GM20431 (cell line): ENCODE data around the gene ZC3H6.

Experiments
- in situ Hi-C: fragments of 300-500 bp; cut with MseI, MboI; formaldehyde crosslinking; loops from one replicate; pipeline ENCODE4 v1.15.0; 2020; ENCODE audit warnings: low sequenced_read_pairs; ENCODE audit not compliant: unreplicated experiment

Gene ZC3H6, protein sequence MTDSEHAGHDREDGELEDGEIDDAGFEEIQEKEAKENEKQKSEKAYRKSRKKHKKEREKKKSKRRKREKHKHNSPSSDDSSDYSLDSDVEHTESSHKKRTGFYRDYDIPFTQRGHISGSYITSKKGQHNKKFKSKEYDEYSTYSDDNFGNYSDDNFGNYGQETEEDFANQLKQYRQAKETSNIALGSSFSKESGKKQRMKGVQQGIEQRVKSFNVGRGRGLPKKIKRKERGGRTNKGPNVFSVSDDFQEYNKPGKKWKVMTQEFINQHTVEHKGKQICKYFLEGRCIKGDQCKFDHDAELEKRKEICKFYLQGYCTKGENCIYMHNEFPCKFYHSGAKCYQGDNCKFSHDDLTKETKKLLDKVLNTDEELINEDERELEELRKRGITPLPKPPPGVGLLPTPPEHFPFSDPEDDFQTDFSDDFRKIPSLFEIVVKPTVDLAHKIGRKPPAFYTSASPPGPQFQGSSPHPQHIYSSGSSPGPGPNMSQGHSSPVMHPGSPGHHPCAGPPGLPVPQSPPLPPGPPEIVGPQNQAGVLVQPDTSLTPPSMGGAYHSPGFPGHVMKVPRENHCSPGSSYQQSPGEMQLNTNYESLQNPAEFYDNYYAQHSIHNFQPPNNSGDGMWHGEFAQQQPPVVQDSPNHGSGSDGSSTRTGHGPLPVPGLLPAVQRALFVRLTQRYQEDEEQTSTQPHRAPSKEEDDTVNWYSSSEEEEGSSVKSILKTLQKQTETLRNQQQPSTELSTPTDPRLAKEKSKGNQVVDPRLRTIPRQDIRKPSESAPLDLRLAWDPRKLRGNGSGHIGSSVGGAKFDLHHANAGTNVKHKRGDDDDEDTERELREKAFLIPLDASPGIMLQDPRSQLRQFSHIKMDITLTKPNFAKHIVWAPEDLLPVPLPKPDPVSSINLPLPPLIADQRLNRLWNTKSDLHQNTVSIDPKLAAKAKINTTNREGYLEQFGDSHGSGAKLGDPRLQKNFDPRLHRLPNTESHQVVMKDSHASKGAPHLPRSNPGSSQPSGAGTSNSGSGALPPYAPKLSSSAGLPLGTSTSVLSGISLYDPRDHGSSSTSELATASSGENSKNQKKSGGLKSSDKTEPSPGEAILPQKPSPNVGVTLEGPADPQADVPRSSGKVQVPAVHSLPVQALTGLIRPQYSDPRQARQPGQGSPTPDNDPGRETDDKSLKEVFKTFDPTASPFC

DNA sequence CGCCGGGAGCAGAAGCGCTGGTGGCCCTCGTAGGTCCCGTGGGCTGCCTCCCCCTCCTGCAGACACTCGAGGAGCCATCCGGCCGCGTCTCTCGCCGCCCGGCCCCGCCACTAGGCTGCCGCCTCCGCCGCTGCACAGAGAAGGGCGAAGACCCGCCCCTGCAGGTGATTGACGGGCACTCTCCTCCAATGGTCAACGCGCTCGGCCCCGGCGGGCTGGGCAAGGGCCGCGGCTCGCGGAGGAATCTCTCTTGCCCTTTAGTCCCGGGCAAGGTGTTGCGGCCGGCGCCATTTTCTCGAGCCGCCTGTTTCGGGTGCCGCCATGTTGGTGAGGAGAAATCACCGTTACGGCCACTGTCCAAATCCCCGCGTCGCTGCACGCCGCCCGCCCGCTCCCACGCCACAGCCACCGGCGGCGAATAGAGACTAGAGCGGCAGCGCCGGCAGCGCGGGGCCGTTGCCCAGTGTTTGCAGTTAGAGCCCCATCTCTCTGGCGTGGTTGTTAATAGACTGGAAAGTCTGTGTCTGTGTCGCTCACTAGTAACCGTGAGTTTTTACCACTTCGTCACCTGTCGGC, at the start of gene ZC3H6:
TSS of gene ZC3H6 (plus strand) at position 287 of the 576 bp plus-strand sequence. CDS start 398 bp downstream, outside the sequence.
- in situ Hi-C loops: no loop called here

DNA sequence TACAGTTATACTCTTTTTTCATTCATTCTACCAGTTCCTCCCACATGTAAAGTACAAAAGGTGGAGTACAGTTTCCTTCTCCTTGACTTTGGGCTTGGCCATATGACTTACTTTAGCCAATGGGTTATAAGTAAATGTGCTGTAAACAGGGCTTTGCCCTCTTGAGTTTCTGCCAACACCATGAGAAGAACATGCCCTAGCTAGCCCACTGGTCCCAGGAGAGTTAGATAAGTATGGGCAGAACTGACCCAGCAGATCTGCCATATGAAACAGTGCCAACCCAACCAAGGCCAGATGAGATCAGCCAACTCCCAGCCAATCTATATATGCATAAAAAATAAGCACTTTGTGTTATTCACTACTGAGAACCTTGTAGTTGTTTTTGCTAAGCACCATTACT, 46.0 kb upstream of the ZC3H6 start:
- in situ Hi-C loops: loop anchor here (25.0 kb wide), 1 partner anchor 342 kb away; the partner anchor contains the start of genes ANAPC1 and MERTK

DNA sequence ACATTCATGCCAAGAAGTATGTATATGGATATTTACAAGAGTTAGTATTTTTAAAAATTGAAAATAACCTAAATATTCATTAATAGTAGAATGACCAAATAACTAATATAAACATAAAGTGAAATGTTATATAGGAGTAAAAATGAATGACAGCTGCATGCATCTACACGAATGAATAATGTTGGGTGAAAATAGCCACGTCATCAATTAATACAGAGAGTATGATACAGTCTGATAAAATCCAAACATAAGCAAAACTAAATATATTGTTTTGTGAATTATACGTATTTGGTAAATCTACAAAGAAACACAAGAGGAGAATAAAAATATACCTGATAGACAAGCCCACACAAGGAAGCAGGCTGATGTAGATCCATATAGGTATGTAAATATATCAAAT, 45.0 kb upstream of the ZC3H6 start:
- in situ Hi-C loops: loop anchor here (25.0 kb wide), 1 partner anchor 343 kb away; the partner anchor contains the start of genes ANAPC1 and MERTK

DNA sequence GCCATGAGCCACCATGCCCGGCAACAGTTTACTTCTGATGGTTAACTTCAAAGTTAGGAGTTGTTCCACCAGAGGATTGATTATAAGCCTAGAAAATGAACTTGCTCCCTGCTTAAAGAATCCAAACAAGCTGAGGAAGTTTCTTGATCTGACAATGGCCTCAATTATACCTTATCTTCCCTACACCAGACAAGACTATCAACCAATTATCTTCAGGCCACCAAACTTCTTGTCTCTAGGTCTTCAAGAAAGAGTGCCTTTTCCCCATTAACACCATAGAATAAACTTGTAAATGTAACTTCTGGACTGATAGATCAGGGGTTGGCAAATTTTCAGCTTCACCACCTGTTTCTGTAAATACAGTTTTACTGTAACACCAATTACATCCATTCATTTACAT, 35.5 kb upstream of the ZC3H6 start:
- in situ Hi-C loops: loop anchor here (25.0 kb wide), 1 partner anchor 353 kb away; the partner anchor contains the start of genes ANAPC1 and MERTK

DNA sequence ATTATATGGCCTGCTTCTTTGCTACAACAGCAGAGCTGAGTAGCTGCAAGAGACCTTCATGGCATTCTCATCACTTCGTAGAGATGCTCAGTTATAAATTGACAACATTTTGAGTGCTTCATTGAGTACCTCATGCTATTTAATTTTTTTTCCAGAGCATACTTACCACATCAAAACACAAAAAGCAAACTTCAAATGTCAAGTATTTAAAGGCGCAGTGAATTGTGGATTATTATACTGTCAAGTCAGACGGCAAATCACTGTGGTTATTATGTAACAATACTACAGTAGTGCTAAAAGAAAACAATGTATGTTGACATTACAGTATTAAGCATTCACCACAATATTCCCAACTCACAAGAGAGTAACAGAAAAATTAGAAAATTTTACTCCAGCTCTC, 33.0 kb upstream of the ZC3H6 start:
- in situ Hi-C loops: loop anchor here (25.0 kb wide), 1 partner anchor 355 kb away; the partner anchor contains the start of genes ANAPC1 and MERTK

DNA sequence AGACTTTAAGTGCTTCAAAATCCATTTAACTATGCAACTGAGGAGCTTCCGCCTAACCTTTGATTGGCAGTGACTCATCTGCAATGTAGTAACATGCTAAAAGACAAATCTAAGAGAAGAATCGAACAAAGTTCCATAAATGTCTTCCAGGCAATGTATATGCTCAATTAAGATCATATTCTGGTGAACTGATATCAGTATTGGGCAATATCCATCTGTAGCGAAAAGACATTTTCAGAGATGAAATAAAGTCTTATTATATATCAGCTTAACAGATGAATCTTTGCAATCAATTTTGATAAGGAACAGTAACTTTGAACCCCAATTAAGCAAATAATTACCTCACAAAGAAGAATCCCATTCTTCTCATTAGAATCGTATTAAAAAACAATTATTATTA, 32.2 kb upstream of the ZC3H6 start:
- in situ Hi-C loops: loop anchor here (25.0 kb wide), 1 partner anchor 356 kb away; the partner anchor contains the start of genes ANAPC1 and MERTK

DNA sequence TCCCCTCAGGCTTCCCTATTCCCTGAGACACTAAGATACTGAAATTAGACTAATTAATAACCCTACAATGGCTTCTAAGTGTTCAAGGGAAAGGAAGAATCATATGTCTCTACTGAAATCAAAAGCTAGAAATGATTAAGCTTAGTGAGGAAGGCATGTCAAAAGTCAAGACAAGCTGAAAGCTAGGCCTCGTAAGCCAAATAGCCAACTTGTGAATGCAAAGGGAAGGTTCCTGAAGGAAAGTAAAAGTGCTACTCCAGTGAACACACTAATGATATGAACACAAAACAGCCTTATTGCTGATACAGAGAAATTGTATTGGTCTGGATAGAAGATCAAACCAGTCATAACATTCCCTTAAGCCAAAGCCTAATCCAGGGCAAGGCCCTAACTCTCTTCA, 30.5 kb upstream of the ZC3H6 start:
- in situ Hi-C loops: loop anchor here (25.0 kb wide), 1 partner anchor 358 kb away; the partner anchor contains the start of genes ANAPC1 and MERTK

DNA sequence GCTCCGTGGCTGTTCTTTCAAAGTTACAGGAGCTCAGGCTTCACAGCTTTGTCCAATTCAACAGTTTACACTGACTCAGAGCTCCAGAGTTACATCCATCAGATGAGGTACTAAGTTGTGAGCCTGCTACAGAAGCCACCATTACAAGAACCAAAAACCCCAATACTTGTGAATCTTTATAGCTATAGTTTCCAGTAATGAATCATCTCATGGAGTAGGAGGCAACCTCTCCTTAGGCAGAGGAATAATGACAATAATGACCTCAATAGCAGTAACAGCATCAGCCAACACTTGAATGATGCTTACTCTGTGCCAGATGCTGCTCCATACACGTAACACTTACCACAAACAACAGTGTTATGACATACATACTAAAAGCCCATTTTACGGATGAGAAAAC, 24.1 kb upstream of the ZC3H6 start:
- in situ Hi-C loops: loop anchor here (25.0 kb wide), 1 partner anchor 211 kb away; no protein-coding TSS in a partner anchor

DNA sequence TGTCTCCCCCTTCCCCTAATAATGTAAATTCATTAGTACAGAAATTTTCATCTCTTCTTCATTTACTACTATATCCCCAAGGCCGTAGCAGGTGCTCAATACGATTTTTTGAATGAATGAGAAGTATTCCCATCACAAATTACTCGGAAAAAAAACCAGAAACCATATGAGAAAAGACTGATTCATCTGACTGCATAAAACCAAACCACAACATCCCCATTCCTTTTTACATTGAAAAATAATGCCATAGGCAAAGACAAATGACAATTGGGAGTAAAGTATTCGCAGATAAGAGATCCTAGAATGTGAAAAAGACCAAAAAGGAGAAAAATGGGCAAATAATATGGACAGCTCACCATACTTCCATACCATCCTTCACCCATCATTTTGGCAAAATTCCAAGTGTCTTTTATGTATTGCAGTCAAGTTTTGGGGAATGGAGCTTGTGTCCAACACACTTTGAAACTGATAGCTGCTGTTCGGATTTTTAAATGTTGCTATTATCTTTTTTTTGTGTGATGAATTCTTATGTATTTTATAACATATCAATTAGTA, 22.1 kb upstream of the ZC3H6 start:
- in situ Hi-C loops: loop anchor here (25.0 kb wide), 1 partner anchor 209 kb away; no protein-coding TSS in a partner anchor

DNA sequence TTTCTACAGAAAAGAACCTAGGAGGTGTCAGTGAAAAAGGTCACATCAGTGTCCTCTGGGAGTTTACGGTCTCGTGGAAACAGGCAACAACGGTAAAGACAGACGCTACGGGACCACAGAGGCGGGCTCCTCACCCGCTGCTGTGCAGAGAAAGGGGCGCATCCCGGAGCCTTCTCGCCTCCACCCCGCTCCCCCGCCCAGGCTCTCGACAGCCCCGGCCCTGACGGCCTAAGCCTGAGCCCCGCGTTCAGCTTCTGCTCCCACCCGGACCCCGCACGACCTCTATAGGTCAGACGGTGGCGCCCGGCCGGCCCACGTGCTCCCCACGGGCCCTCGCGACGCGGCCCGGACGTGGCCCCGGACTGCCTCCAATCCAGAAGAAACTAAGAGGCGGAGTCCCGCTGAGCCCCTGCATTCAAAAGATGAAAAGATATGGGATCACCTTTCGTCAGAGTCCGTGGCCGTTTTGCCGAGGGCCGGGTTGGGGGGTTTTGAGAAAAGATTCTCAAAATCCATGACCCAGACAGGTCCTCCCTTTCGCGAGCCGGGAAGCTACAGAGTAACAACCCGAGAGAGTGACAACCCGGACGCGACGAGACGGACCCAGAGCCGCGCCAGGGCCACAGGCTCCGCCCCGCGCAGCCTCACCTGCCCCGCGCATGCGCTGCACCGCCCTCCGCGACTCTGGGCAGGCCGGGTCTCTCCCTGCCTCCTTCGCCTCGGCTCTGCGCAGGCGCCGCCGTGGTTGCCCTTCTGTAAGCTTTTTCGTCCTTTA, 20.7 kb upstream of the ZC3H6 start, which contains the start of gene ZC3H8:
TSS of gene ZC3H8 (minus strand) at position 577 of the 775 bp plus-strand sequence. CDS start at position 516, 61 bp downstream.
- in situ Hi-C loops: loop anchor here (25.0 kb wide), 1 partner anchor 208 kb away; no protein-coding TSS in a partner anchor

DNA sequence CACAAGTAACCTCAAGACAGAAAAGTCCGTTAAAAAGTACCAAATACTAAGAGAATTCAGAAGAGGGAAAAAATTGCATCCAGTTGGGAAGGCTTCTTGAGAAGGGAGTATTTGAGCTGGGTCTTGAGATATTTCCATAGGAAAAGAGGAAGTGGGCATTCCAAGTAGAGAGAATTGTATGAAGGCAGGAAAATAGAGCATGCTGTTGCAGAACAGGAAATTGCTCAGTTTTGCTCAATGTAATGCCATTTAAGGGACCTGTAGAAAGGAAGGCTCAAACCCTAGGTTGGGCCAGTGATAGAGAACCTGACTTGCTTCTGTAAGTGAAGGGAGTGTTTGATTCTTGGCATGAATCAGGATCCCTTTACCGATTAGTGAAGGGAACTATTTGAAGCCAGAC, 19.5 kb upstream of the ZC3H6 start:
- in situ Hi-C loops: loop anchor here (25.0 kb wide), 1 partner anchor 206 kb away; no protein-coding TSS in a partner anchor

DNA sequence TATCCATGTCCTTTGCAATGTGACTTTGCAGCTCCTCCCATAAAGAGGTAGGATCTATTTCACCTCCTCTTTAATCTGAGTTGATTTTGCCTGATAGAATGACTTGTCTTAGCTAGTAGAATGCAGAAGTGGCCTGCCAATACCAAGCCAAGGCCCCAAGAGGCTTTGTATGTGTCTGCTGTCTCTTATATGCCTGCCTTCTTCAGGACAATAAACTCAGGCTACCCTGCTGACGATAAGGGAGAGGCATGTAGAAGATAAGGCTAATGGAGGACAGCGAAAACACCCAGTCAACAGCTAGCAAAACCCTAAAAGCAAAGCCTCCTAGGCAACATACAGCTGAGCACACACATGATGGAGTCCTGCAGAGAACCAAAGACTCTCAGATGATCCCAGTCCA, 18.7 kb upstream of the ZC3H6 start:
- in situ Hi-C loops: loop anchor here (25.0 kb wide), 1 partner anchor 206 kb away; no protein-coding TSS in a partner anchor

DNA sequence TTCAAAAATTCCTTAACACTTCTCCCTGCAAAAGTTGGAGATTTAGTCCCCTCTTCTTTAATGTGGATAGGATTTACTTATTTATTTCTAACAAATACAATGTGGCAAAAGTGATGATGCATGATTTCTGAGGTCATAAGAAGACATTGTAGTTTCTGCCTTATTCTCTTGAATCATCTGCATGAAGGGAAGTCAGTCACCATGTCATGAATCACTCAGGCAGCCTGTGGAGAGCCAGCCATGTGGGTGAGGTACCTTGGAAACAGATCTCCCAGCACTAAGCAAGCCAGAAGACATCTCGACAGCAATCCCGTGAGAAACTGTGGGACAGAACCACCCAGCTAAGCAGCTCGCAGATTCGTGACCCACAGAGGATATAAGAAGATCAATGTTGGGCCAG, 17.8 kb upstream of the ZC3H6 start:
- in situ Hi-C loops: loop anchor here (25.0 kb wide), 1 partner anchor 205 kb away; no protein-coding TSS in a partner anchor

DNA sequence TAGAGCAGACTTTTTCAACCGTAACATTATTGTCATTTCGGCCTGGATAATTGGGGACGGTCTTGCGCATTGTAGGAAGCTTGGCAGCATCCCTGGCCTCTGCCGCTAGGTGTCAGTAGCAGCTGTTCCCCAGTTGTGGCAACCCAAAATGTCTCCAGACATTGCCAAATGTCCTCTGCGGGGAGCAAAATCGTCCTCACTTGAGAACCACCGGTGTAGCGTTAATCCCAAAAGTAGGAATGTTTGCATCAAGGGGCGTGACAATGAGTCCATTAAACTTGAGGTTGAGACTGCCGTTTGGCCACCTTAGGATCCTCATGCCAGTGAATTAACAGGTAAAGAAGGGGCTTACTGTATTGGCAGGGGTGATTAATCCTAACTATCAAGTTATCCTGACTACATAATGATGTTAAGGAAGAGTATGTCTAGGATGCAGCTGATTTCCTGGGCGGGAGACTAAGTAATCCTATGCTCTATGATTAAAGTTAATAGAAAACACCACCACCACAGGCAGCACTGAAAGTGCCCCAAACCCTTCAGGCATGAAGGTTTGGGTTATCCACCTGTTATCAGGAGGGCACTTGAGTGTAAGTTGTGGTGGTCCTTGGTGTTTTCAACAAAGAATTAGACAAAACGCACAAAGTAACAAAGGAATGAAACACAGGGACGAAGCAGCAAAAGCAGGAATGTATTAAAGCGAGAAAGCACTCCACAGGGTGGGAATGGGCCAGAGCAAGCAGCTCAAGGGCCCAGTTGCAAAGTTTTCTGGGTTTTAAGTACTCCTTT, 15.7 kb upstream of the ZC3H6 start:
- in situ Hi-C loops: loop anchor here (25.0 kb wide), 1 partner anchor 203 kb away; no protein-coding TSS in a partner anchor

DNA sequence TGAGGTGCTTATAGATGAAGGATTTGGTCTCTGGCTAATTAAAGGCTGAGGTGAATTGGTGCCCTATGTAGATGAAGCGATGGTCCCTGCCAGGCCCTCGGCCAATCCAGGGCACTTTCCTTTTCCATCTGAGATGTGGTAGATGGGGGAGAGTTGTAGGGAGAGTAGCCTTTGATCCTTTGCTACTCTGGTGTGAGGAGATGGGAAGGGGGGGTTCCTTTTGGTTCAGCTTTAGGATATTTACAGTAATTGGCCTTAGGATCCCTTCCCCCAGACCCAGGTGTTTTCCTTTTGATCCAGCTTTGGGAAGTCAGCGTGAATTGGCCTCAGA, 15.1 kb upstream of the ZC3H6 start:
- in situ Hi-C loops: loop anchor here (25.0 kb wide), 1 partner anchor 202 kb away; no protein-coding TSS in a partner anchor

DNA sequence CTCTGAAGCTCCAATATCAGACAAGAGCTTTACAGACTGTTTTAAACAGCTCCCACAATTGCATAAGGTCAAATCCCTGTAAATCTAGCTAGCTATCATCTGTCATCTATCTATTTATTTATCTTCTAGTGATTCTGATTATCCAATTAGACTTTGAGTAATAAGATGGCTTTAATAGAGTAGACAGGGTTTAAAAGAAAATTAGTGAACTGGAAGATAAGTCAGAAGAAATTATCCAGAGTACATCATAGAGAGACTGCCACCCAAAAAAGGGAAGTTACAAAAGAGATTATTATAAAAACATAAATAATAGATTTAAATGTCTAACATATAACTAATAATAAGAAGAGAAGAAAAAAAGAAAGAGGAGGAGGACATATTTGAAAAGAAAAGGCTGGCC, 12.5 kb upstream of the ZC3H6 start:
- in situ Hi-C loops: loop anchor here (25.0 kb wide), 1 partner anchor 199 kb away; no protein-coding TSS in a partner anchor

DNA sequence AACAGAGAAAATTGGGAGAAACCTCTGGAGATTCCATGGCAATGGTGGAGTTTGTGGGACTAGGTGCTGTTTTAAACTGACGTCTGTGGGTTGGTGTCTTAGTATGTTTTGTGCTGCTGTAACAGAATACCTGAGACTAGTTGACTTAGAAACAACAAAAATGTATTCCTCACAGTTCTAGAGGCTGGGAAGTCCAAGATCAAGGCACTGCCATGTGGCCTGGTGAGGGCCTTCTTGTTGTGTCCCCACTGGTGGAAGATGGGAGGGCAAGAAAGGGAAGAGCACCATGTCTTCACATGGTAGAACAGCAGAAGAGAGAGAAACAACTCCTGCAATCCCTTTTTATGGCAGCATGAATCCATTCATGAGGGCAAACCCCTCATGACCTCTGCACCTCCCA, 6.8 kb upstream of the ZC3H6 start:
- in situ Hi-C loops: loop anchor here (25.0 kb wide), 1 partner anchor 194 kb away; no protein-coding TSS in a partner anchor
